Thymus (tissue), 14 donors: ENCODE results near the gene AP3B2. TPM values are rescaled to one million over a fixed set of nuclear protein-coding genes. Genes with fewer than 3 reads are reported as not detected.
A peak's percentile ranks its signal among the peaks of the same experiment; 100 is the strongest.

Experiments used
- DNase-seq, 9 donors: peaks; one replicate each; pipeline ENCODE4 v3.0.0-alpha.2; 2013; ENCODE audit warnings: low spot score in 9 of 9, low read depth in 6 of 9, missing footprints in 1 of 9
- H3K27ac ChIP-seq, 2 donors: one replicate each; pipeline ENCODE4 v1.5.1; 2013; ENCODE audit warnings: control low read depth in 1 of 2, low read depth in 1 of 2, low read length in 1 of 2, mild to moderate bottlenecking in 1 of 2, moderate library complexity in 1 of 2
- H3K27me3 ChIP-seq, 2 donors: one replicate each; pipeline ENCODE4 v1.5.1; 2013; ENCODE audit warnings: low read length in 1 of 2; ENCODE audit not compliant: control insufficient read depth in 2 of 2, insufficient read depth in 1 of 2
- H3K36me3 ChIP-seq, 2 donors: one replicate each; pipeline ENCODE4 v1.5.1; 2013; ENCODE audit warnings: low read length in 1 of 2, mild to moderate bottlenecking in 1 of 2, moderate library complexity in 1 of 2; ENCODE audit not compliant: control insufficient read depth in 2 of 2, insufficient read depth in 2 of 2
- H3K4me1 ChIP-seq, 2 donors: one replicate each; pipeline ENCODE4 v1.5.1; 2013; ENCODE audit warnings: low read length in 2 of 2; ENCODE audit not compliant: control insufficient read depth in 2 of 2, insufficient read depth in 2 of 2
- H3K4me3 ChIP-seq, 2 donors: one replicate each; pipeline ENCODE4 v1.5.1; 2013; ENCODE audit warnings: low read length in 2 of 2, control low read depth in 1 of 2, mild to moderate bottlenecking in 1 of 2
- H3K9me3 ChIP-seq, 2 donors: one replicate each; pipeline ENCODE4 v1.5.1; 2013; ENCODE audit warnings: low read length in 1 of 2, mild to moderate bottlenecking in 1 of 2; ENCODE audit not compliant: control insufficient read depth in 2 of 2, insufficient read depth in 1 of 2
- WGBS: extraction: QIAGEN DNeasy Blood & Tissue Kit; methylation state at CpG from one replicate; pipeline ENCODE4 v1.1.7; 2013; 5-methylcytosine and 5-hydroxymethylcytosine counted together
- long read RNA-seq, 10 donors: transcript quantifications; one replicate each; lab custom pipeline, GENCODE V29; 2026
- polyA plus RNA-seq: library from polyadenylated mRNA; stranded (reverse); fragments of 200-250 nt; gene quantifications from one replicate; pipeline ENCODE4 v1.2.3, GENCODE V29; 2013
- total RNA-seq: library from RNA; stranded (reverse); fragments of 120-200 nt; gene quantifications from one replicate; pipeline ENCODE4 v1.2.4, GENCODE V29; 2013
- donor health status: healthy.

AP3B2 gene
- 0.33 TPM for total RNA-seq
- polyA plus RNA-seq, result 5.0 TPM
- long read RNA-seq, donor 1, result 0 reads
- long read RNA-seq, donor 2, result 0 reads
- long read RNA-seq, donor 3, result 0 reads
- long read RNA-seq, donor 4, result 0 reads
- long read RNA-seq, donor 5, partial matches to known transcripts, result 0 of 1 reads
- long read RNA-seq, donor 5, other reads (novel, unspliced or antisense), result 0 of 1 reads
- long read RNA-seq, donor 6, result 0 reads
- long read RNA-seq, donor 7, result 0 reads
- long read RNA-seq, donor 8, result 0 reads
- long read RNA-seq, donor 9, result 0 reads
- long read RNA-seq, donor 10, result 0 reads

DNA sequence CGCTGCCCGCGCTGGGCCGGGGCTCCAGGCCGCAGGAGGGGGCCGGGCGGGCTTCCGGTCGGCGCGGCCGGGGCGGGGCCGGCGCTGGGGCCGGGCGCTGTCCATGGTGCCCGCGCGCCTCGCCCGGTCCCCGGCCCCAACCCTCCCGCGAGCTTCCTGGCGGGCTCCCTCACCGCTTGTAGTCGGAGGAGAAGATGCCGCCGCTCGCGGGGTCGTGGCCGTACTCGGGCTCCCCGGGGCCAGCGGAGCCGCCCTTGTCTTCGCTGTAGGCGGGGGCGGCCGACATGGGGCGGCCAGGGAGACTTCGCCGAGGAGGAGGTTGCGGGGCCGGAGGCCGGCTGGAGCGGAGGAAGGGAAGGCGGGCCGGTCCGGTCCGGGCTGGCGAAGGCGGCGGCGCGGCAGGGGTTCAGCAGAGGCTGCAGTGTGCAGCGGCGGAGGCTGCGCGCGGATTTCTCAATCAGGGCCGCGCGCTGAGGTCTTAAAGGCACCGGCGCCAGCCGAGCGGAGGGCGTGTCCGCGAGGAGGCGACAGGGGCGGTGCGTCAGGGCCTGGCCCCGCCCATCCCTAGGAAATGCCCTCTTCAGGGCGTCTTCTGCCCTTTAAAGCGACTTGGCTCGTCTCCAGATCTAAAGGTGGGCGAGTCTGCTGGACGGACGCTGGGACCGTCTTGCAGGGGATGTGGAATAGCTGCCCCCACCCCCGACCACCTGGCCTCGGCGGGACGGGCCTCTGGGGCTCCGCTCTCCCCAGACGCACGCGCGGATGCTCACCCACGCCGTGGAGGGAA, at the start of gene AP3B2:
Gene AP3B2, minus strand, starts transcription at position 455 of the 787 bp plus-strand sequence. Its CDS starts 169 bp downstream, at position 286.
- Histone ChIP-seq H3K4me3 (peak within 1 kb of the TSS; percentile 29 to 56), H3K4me1 (peaks cover 6 to 9% of the 10 kb centered on the region in 2 donors), H3K36me3 (no peaks in the 10 kb centered on the region), H3K27ac (no peak within 1 kb of the TSS), H3K9me3 (no peaks in the 10 kb centered on the region), H3K27me3 (peaks cover 11 to 34% of the 10 kb centered on the region in 2 donors)
- DNase-seq, result peak; percentile 18 to 82 (median 56)
- under 1% methylated on average over 95 of the region's 95 CpGs for WGBS

DNA sequence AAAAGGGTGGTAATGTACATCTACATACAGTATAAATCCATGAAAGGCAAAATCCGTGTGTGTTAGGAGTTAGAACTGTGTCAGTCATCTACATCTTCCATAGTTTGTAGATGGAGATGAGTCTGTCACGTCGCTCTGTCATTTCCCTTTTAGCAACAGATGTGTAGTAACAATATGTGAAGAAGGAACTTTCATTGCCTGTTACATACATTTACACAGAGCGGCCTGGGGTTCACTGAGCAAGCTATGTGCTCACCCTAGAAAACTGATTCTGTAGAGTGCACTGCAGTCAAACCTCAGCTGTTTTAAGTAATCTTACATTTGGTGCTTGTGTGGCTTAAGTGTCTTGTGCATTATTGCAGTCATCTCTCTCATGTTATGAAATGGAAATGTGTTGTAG, 41.6 kb upstream of the AP3B2 start:
- peaks cover 9 to 24% of the 10 kb centered on the region in 2 donors for H3K36me3 ChIP-seq
- WGBS, result 45% methylated on average over 4 of the region's 4 CpGs
- DNase-seq, result peak in 1 of 9 donors; percentile 4
- H3K4me1 ChIP-seq, result peaks cover 12 to 15% of the 10 kb centered on the region in 2 donors
- H3K27ac ChIP-seq, result no peak overlapping the region
- H3K4me3 ChIP-seq, result peak overlapping the region; percentile 75 to 94
- H3K9me3 ChIP-seq, result no peaks in the 10 kb centered on the region
- H3K27me3 ChIP-seq, result no peaks in the 10 kb centered on the region

GRCh38 chr15:82750831-82751180, 41.1 kb upstream of the AP3B2 start:
- no peaks in the 10 kb centered on the region for H3K27me3 ChIP-seq
- peak in 3 of 9 donors; percentile 4 to 47 (median 4) for DNase-seq
- H3K4me1 ChIP-seq, result peaks cover 12 to 15% of the 10 kb centered on the region in 2 donors
- peaks cover 5 to 21% of the 10 kb centered on the region in 2 donors for H3K36me3 ChIP-seq
- WGBS, result 1% methylated on average over 8 of the region's 8 CpGs
- peak overlapping the region; percentile 75 to 94 for H3K4me3 ChIP-seq
- peak overlapping the region; percentile 5 to 52 for H3K27ac ChIP-seq
- H3K9me3 ChIP-seq, result no peaks in the 10 kb centered on the region

GRCh38 chr15:82749951-82750830, 40.5 kb upstream of the AP3B2 start:
- peaks cover 12 to 15% of the 10 kb centered on the region in 2 donors for H3K4me1 ChIP-seq
- WGBS, result under 1% methylated on average over 47 of the region's 47 CpGs
- peaks cover 5 to 15% of the 10 kb centered on the region in 2 donors for H3K36me3 ChIP-seq
- DNase-seq, result peak; percentile 68 to 91 (median 84)
- H3K27me3 ChIP-seq, result no peaks in the 10 kb centered on the region
- peak overlapping the region; percentile 75 to 94 for H3K4me3 ChIP-seq
- peak overlapping the region; percentile 73 to 81 for H3K27ac ChIP-seq
- H3K9me3 ChIP-seq, result no peaks in the 10 kb centered on the region

- no peaks in the 10 kb centered on the region for H3K27me3 ChIP-seq
- no peak for DNase-seq
- peaks cover 0 to 5% of the 10 kb centered on the region in 2 donors for H3K36me3 ChIP-seq
- H3K4me1 ChIP-seq, result peaks cover 12 to 15% of the 10 kb centered on the region in 2 donors
- no peaks in the 10 kb centered on the region for H3K9me3 ChIP-seq
- no peak overlapping the region for H3K4me3 ChIP-seq
- no peak overlapping the region for H3K27ac ChIP-seq
These were observed 38.6 kb upstream of the AP3B2 start for GRCh38 chr15:82748315-82748714.

DNA sequence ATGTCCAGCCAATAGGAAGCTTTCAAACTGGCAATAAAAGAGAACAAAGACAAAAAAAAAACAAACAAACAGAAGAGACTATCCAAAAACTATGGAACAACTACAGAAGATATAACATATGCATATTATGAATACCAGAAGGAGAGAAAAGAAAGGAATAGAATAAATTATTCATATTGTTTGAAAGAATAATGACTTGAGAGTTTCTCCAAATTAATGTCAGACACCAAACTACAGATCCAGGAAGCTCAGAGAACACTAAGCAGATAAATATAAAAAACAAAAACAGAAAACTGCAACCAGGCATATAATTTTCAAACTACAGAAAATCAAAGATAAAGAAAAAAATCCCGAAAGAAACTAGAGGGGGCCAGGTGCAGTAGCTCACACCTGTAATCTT, 34.1 kb upstream of the AP3B2 start:
- H3K27ac ChIP-seq, result no peak overlapping the region
- H3K4me3 ChIP-seq, result no peak overlapping the region
- H3K27me3 ChIP-seq, result no peaks in the 10 kb centered on the region
- WGBS, result 98% methylated on average over 1 of the region's 1 CpG
- DNase-seq, result no peak
- no peaks in the 10 kb centered on the region for H3K4me1 ChIP-seq
- H3K36me3 ChIP-seq, result no peaks in the 10 kb centered on the region
- no peaks in the 10 kb centered on the region for H3K9me3 ChIP-seq

GRCh38 chr15:82742134-82742533, 32.5 kb upstream of the AP3B2 start:
- H3K4me1 ChIP-seq, result no peaks in the 10 kb centered on the region
- no peak for DNase-seq
- H3K9me3 ChIP-seq, result no peaks in the 10 kb centered on the region
- H3K27ac ChIP-seq, result peak overlapping the region in 1 of 2 donors; percentile 49
- no peak overlapping the region for H3K4me3 ChIP-seq
- 98% methylated on average over 3 of the region's 3 CpGs for WGBS
- no peaks in the 10 kb centered on the region for H3K27me3 ChIP-seq
- no peaks in the 10 kb centered on the region for H3K36me3 ChIP-seq

GRCh38 chr15:82739086-82739485, 29.4 kb upstream of the AP3B2 start:
- Histone ChIP-seq H3K27ac (no peak overlapping the region), H3K4me3 (no peak overlapping the region), H3K36me3 (peaks cover 0 to 2% of the 10 kb centered on the region in 2 donors), H3K27me3 (no peaks in the 10 kb centered on the region), H3K4me1 (no peaks in the 10 kb centered on the region), H3K9me3 (no peaks in the 10 kb centered on the region)
- 82% methylated on average over 2 of the region's 2 CpGs for WGBS
- no peak for DNase-seq
